Measurements from ENCODE around the gene CDH7. TPM values are rescaled to one million over a fixed set of nuclear protein-coding genes. Genes with fewer than 3 reads are reported as not detected.

The CDH7 gene
- total RNA-seq, 4 donors from 2014 or later, result 0.04 TPM; not detected in 3

DNA sequence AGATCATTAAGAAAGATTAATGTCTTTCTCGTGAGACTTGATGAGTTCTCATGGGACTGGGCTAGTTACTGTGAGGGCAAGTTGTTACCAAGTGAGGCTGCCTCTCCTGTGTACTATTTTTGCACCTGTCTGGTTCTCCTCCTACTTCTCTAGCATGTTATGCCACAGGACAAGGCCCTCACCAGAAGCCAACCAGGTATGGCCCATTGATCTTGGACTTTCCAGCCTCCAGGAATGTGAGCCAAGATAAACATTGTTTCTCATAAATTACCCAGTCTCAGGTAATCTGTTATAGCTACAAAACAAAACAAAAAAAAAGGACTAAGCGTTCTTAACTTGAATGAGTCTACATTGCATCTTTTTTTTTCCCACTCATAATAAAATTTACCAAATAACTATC, 184.1 kb downstream of the CDH7 start:
- no peak for TF ChIP-seq EP300 (IDR thresholded peaks at IDR 0.05)
- WGBS, 2 donors (ENCODE audit: low coverage in 1 of 2), result 55 to 61% methylated on average over 2 of the region's 2 CpGs
- no peaks in the 10 kb centered on the region for H3K4me1 ChIP-seq
- ATAC-seq, result no peak
- no peaks in the 10 kb centered on the region for H3K36me3 ChIP-seq
- H3K27ac ChIP-seq, result no peak overlapping the region
- no peaks in the 10 kb centered on the region for H3K27me3 ChIP-seq
- no peak overlapping the region for H3K4me3 ChIP-seq
- no peaks in the 10 kb centered on the region for H3K9me3 ChIP-seq

DNA sequence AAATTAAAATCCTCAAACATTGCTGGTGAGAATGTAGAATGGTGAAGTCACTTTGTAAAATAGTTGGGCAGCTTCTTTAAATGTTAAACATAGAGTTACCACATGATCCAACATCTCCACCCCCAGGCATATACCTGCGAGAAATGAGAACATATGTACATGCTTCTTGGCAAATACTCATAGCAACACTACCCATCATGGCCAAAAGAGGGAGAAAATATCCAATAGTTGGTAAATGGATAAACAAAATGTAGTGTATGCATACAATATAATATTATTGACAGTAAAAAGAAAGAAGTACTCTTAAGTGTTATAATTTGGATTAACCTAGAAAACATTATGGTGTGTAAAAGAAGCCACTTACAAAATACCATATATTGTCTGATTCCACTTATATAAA, 185.9 kb downstream of the CDH7 start:
- WGBS, 2 donors (ENCODE audit: low coverage in 1 of 2), result 93 to 100% methylated on average over 1 of the region's 1 CpG
- H3K27me3 ChIP-seq, result no peaks in the 10 kb centered on the region
- ATAC-seq, result no peak
- H3K27ac ChIP-seq, result no peak overlapping the region
- H3K9me3 ChIP-seq, result no peaks in the 10 kb centered on the region
- no peaks in the 10 kb centered on the region for H3K36me3 ChIP-seq
- no peak overlapping the region for H3K4me3 ChIP-seq
- H3K4me1 ChIP-seq, result no peaks in the 10 kb centered on the region
- no peak for TF ChIP-seq CTCF (IDR thresholded peaks at IDR 0.05)
- no peak for TF ChIP-seq POLR2AphosphoS5 (IDR thresholded peaks at IDR 0.05)
- TF ChIP-seq POLR2A (IDR thresholded peaks at IDR 0.05), result no peak
- TF ChIP-seq EP300 (IDR thresholded peaks at IDR 0.05), result no peak

GRCh38 chr18:65937180-65937579, 186.4 kb downstream of the CDH7 start:
- H3K27ac ChIP-seq, result no peak overlapping the region
- ATAC-seq, result no peak
- TF ChIP-seq CTCF (IDR thresholded peaks at IDR 0.05) (no peak), EP300 (IDR thresholded peaks at IDR 0.05) (no peak), POLR2A (IDR thresholded peaks at IDR 0.05) (no peak), POLR2AphosphoS5 (IDR thresholded peaks at IDR 0.05) (no peak)

DNA sequence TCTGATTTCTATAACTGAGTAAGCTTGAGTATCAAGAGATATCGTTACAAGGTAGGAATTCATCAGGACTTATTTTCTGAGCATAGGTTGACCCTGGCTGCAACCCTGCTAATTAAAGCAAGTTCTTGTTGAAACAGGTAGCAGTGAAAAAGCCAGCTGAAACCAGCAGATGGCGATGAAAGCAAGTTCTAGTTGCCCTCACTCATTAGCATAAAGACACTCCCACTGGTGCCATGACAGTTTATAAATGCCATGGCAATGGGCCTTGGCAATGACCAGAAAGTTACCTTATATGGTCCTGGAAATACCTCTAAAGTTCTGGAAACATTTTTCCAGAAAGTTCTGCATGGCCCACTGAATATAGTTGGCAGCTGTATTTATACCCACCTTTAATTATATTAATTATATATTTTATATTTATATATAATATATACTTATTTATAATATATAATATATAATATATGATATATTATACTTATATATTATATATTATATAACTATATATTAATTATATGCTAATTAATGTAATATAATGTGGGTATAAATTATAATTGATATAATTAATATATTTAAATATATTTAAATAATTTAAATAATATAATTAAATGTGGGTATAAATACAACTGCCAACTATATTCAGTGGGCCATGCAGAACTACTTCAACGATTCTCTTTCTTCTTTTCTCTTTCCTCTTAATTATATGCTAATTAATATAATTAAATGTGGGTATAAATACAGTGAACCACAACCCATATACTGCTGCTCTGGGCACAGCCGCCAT, 188.0 kb downstream of the CDH7 start:
- TF ChIP-seq POLR2A (IDR thresholded peaks at IDR 0.05), result no peak
- TF ChIP-seq POLR2AphosphoS5 (IDR thresholded peaks at IDR 0.05), result no peak
- no peak for TF ChIP-seq EP300 (IDR thresholded peaks at IDR 0.05)
- no peak for TF ChIP-seq CTCF (IDR thresholded peaks at IDR 0.05)
- no peak overlapping the region for H3K27ac ChIP-seq
- no peaks in the 10 kb centered on the region for H3K36me3 ChIP-seq
- H3K9me3 ChIP-seq, result no peaks in the 10 kb centered on the region
- 78 to 84% methylated on average over 3 to 4 of the region's 4 CpGs for WGBS, 2 donors (ENCODE audit: low coverage in 1 of 2)
- H3K4me1 ChIP-seq, result no peaks in the 10 kb centered on the region
- ATAC-seq, result no peak
- no peak overlapping the region for H3K4me3 ChIP-seq
- H3K27me3 ChIP-seq, result no peaks in the 10 kb centered on the region

More at GRCh38 chr18:65937180-65937579, 186.4 kb downstream of the CDH7 start:
- H3K36me3 ChIP-seq, result no peaks in the 10 kb centered on the region
- no peaks in the 10 kb centered on the region for H3K27me3 ChIP-seq
- H3K9me3 ChIP-seq, result no peaks in the 10 kb centered on the region
- no peak overlapping the region for H3K4me3 ChIP-seq
- no peaks in the 10 kb centered on the region for H3K4me1 ChIP-seq

Data from gastroesophageal sphincter (tissue), 4 donors.